ENCODE results near the gene IL6R.

IL6R gene

GRCh38 chr1:154488922-154489321, 83.8 kb downstream of the IL6R start:
- no peak for ATAC-seq
- TF ChIP-seq RARB (CRISPR knock-in tag; IDR thresholded peaks at IDR 0.05): no peak
- no peak for TF ChIP-seq ISL1 (CRISPR knock-in tag; IDR thresholded peaks at IDR 0.05)
- no peak for TF ChIP-seq ZNF8 (CRISPR knock-in tag; IDR thresholded peaks at IDR 0.05)
- no peak for TF ChIP-seq ESRRG (CRISPR knock-in tag; IDR thresholded peaks at IDR 0.05)
- TF ChIP-seq ZNF70 (CRISPR knock-in tag; IDR thresholded peaks at IDR 0.05): no peak
- TF ChIP-seq TCF4 (CRISPR knock-in tag; IDR thresholded peaks at IDR 0.05; ENCODE audit: borderline replicate concordance): no peak
- TF ChIP-seq ZC3H10 (CRISPR knock-in tag; IDR thresholded peaks at IDR 0.05): no peak
- TF ChIP-seq SNAI2 (CRISPR knock-in tag; IDR thresholded peaks at IDR 0.05): no peak
- TF ChIP-seq CSRNP3 (CRISPR knock-in tag; IDR thresholded peaks at IDR 0.05): no peak
- no peak for TF ChIP-seq PPARA (CRISPR knock-in tag; IDR thresholded peaks at IDR 0.05; ENCODE audit: borderline replicate concordance)
- no peak for TF ChIP-seq ARNTL (CRISPR knock-in tag; IDR thresholded peaks at IDR 0.05; ENCODE audit: borderline replicate concordance, low read depth)
- no peak for TF ChIP-seq ZFP3 (CRISPR knock-in tag; IDR thresholded peaks at IDR 0.05)
- TF ChIP-seq ZFP30 (CRISPR knock-in tag; IDR thresholded peaks at IDR 0.05): no peak
- no peak for TF ChIP-seq POU6F1 (CRISPR knock-in tag; IDR thresholded peaks at IDR 0.05; ENCODE audit: borderline replicate concordance, low read depth)
- TF ChIP-seq PATZ1 (CRISPR knock-in tag; IDR thresholded peaks at IDR 0.05; ENCODE audit: borderline replicate concordance): no peak
- TF ChIP-seq TOX (CRISPR knock-in tag; IDR thresholded peaks at IDR 0.05; ENCODE audit: borderline replicate concordance): no peak
- TF ChIP-seq OSR1 (CRISPR knock-in tag; IDR thresholded peaks at IDR 0.05): no peak
- TF ChIP-seq CREB5 (CRISPR knock-in tag; IDR thresholded peaks at IDR 0.05; ENCODE audit: low read depth): no peak

GRCh38 chr1:154489695-154490274, 84.6 kb downstream of the IL6R start:
- TF ChIP-seq CREB5 (CRISPR knock-in tag; IDR thresholded peaks at IDR 0.05; ENCODE audit: low read depth) (no peak), TOX (CRISPR knock-in tag; IDR thresholded peaks at IDR 0.05; ENCODE audit: borderline replicate concordance) (no peak), SNAI2 (CRISPR knock-in tag; IDR thresholded peaks at IDR 0.05) (no peak), ZC3H10 (CRISPR knock-in tag; IDR thresholded peaks at IDR 0.05) (no peak)
- no peak for ATAC-seq

GRCh38 chr1:154490317-154490716, 85.2 kb downstream of the IL6R start:
- no peak for ATAC-seq
- TF ChIP-seq POU6F1 (CRISPR knock-in tag; IDR thresholded peaks at IDR 0.05; ENCODE audit: borderline replicate concordance, low read depth) (no peak), ARNTL (CRISPR knock-in tag; IDR thresholded peaks at IDR 0.05; ENCODE audit: borderline replicate concordance, low read depth) (no peak), ZNF70 (CRISPR knock-in tag; IDR thresholded peaks at IDR 0.05) (no peak)

- ATAC-seq: no peak; the same call in 2 of the 3 replicates
- no peak for TF ChIP-seq ZC3H10 (CRISPR knock-in tag; IDR thresholded peaks at IDR 0.05)
- TF ChIP-seq PPARA (CRISPR knock-in tag; IDR thresholded peaks at IDR 0.05; ENCODE audit: borderline replicate concordance): no peak
- TF ChIP-seq ESRRG (CRISPR knock-in tag; IDR thresholded peaks at IDR 0.05): no peak
- no peak for TF ChIP-seq ZFP3 (CRISPR knock-in tag; IDR thresholded peaks at IDR 0.05)
- TF ChIP-seq POU6F1 (CRISPR knock-in tag; IDR thresholded peaks at IDR 0.05; ENCODE audit: borderline replicate concordance, low read depth): no peak
- TF ChIP-seq ZNF70 (CRISPR knock-in tag; IDR thresholded peaks at IDR 0.05): no peak
- no peak for TF ChIP-seq CSRNP3 (CRISPR knock-in tag; IDR thresholded peaks at IDR 0.05)
- no peak for TF ChIP-seq TCF4 (CRISPR knock-in tag; IDR thresholded peaks at IDR 0.05; ENCODE audit: borderline replicate concordance)
- no peak for TF ChIP-seq ARNTL (CRISPR knock-in tag; IDR thresholded peaks at IDR 0.05; ENCODE audit: borderline replicate concordance, low read depth)
- no peak for TF ChIP-seq BACH2 (CRISPR knock-in tag; IDR thresholded peaks at IDR 0.05; ENCODE audit: borderline replicate concordance)
Observed at GRCh38 chr1:154492115-154492514, 87.0 kb downstream of the IL6R start.

Data from SK-N-SH treated with all-trans-retinoic acid at 6 μM for 48 hours (cell line).